Stomach smooth muscle (tissue), 2 donors: Measurements from ENCODE around the gene KPTN.

Experiments used
- H3K27ac ChIP-seq: one replicate; pipeline ENCODE4 v1.7.0; 2013; ENCODE audit warnings: mild to moderate bottlenecking, low read length, inconsistent platforms
- H3K27me3 ChIP-seq, 2 donors: one replicate each; pipeline ENCODE4 v1.7.0; 2013; ENCODE audit warnings: low read length in 2 of 2; ENCODE audit not compliant: insufficient read depth in 2 of 2, control insufficient read depth in 1 of 2
- H3K36me3 ChIP-seq, 2 donors: one replicate each; pipeline ENCODE4 v1.7.0; 2013; ENCODE audit warnings: low read length in 2 of 2; ENCODE audit not compliant: control insufficient read depth in 2 of 2, insufficient read depth in 2 of 2
- H3K4me1 ChIP-seq: one replicate; pipeline ENCODE4 v1.7.0; 2013; ENCODE audit warnings: low read length; ENCODE audit not compliant: control insufficient read depth, insufficient read depth
- H3K4me3 ChIP-seq, 2 donors: one replicate each; pipeline ENCODE4 v1.7.0; 2013; ENCODE audit warnings: low read length in 2 of 2
- H3K9ac ChIP-seq, 2 donors: one replicate each; pipeline ENCODE4 v1.7.0; 2013; ENCODE audit warnings: low read length in 2 of 2, mild to moderate bottlenecking in 1 of 2
- H3K9me3 ChIP-seq, 2 donors: one replicate each; pipeline ENCODE4 v1.7.0; 2013; ENCODE audit warnings: low read length in 2 of 2; ENCODE audit not compliant: control insufficient read depth in 2 of 2
- donor health status: healthy.
- donor health status: Pancreatic carcinoma.

KPTN gene

DNA sequence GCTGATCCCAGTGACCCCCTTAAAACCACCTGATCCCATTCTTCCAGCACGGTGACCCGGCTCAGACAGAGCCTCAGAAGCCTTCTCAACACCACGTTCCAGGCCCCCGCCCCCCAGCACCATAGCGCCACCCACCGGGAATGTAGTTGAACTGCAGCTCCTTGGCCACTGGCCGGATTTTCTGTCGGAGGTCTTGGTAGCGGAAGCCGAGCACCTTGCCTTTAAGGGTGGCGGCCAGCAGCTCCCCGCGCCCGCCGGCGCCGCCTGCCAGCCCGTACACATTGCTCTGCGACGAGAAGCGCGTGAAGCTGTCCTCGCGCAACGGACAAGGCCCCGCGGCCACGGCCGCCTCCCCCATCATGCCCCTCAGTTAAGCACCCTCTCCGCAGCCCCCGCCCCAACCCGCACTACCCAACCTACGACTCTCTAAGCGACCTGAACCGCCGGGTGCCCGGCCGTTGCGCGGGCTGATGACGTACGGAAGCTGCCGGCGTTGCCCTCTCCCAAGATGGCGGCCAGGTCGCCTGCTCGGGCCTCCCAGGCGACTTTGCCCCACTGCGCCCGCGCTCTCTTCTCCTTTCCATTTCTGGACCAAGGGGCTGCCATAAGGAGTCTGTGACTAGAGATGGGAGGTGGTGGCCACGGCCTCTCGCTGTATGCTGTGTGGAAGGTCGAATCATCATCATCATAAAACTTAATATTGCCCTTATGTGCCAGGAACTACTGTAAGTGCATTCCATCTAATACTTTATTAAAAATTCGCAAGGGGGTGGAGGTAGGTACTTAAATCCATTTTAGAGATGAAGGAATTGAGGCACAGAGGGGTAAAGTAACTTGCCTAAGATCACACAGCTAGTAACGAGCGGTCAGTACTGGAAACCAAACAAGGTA, at the start of gene KPTN:
Gene KPTN, minus strand, starts transcription at position 420 of the 891 bp plus-strand sequence. Its CDS starts 59 bp downstream, at position 361.
- Histone ChIP-seq H3K36me3 (peaks cover 10 to 13% of the 10 kb centered on the region in 2 donors), H3K9ac (peak within 1 kb of the TSS; percentile 87 to 90), H3K27me3 (no peaks in the 10 kb centered on the region), H3K4me3 (peak within 1 kb of the TSS; percentile 86 to 88), H3K4me1 (peaks cover 14% of the 10 kb centered on the region), H3K27ac (peak within 1 kb of the TSS; percentile 91), H3K9me3 (no peaks in the 10 kb centered on the region)

GRCh38 chr19:47531640-47532387, 47.8 kb upstream of the KPTN start:
- Histone ChIP-seq H3K4me1 (no peaks in the 10 kb centered on the region), H3K27ac (no peak overlapping the region), H3K36me3 (no peaks in the 10 kb centered on the region), H3K9me3 (no peaks in the 10 kb centered on the region), H3K27me3 (no peaks in the 10 kb centered on the region), H3K4me3 (no peak overlapping the region), H3K9ac (no peak overlapping the region)

GRCh38 chr19:47529018-47529742, 45.2 kb upstream of the KPTN start:
- H3K9me3 ChIP-seq: no peaks in the 10 kb centered on the region

GRCh38 chr19:47526798-47527197, 42.8 kb upstream of the KPTN start:
- peaks cover 6% of the 10 kb centered on the region for H3K4me1 ChIP-seq
- peaks cover 0 to 2% of the 10 kb centered on the region in 2 donors for H3K27me3 ChIP-seq
- no peak overlapping the region for H3K27ac ChIP-seq
- no peaks in the 10 kb centered on the region for H3K36me3 ChIP-seq
- H3K4me3 ChIP-seq: no peak overlapping the region
- H3K9me3 ChIP-seq: no peaks in the 10 kb centered on the region
- H3K9ac ChIP-seq: no peak overlapping the region

More at GRCh38 chr19:47529018-47529742, 45.2 kb upstream of the KPTN start:
- no peak overlapping the region for H3K4me3 ChIP-seq
- H3K27ac ChIP-seq: no peak overlapping the region
- no peaks in the 10 kb centered on the region for H3K27me3 ChIP-seq
- H3K9ac ChIP-seq: no peak overlapping the region
- H3K4me1 ChIP-seq: no peaks in the 10 kb centered on the region
- no peaks in the 10 kb centered on the region for H3K36me3 ChIP-seq

GRCh38 chr19:47523473-47523872, 39.5 kb upstream of the KPTN start:
- no peaks in the 10 kb centered on the region for H3K36me3 ChIP-seq
- H3K9me3 ChIP-seq: no peaks in the 10 kb centered on the region
- peaks cover 10% of the 10 kb centered on the region for H3K4me1 ChIP-seq
- no peak overlapping the region for H3K27ac ChIP-seq
- H3K27me3 ChIP-seq: peaks cover 0 to 4% of the 10 kb centered on the region in 2 donors
- no peak overlapping the region for H3K9ac ChIP-seq
- no peak overlapping the region for H3K4me3 ChIP-seq

DNA sequence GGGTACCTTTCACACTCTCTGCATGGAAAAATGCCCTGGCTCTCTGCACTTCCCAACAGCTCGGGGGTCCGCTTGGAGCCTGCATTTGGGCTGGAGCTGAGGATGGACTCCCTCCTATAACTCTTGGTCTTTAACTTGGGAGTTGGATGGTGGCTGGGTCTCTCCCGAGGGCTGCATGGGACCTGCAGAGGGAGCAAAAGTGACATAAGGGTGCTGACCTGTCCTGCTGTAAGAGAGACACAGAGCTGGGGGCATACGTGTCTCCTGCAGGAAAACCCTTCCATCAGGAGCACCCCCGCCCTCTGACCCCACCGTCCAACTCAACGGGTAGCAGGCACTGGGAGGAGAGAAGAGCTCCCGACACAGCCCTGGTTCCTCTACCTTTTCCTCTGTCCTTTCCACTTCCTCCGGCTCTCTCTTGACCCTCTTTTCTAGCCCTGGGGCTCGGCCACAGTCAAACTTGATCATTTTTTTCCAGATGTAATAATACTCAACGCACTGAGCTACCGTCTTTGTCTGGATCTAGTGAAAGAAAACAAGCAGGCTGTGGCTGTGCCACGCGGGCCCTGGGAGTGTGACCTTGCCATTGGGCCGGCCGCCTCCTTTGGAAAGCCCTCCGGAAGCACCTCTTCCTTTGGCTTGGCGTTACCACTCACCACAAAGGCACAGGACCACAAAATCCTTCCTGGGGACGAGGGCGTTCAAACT, 37.6 kb upstream of the KPTN start:
- H3K36me3 ChIP-seq: no peaks in the 10 kb centered on the region
- peak overlapping the region in 1 of 2 donors; percentile 15 for H3K9ac ChIP-seq
- H3K27me3 ChIP-seq: peaks cover 0 to 4% of the 10 kb centered on the region in 2 donors
- H3K9me3 ChIP-seq: no peaks in the 10 kb centered on the region
- H3K27ac ChIP-seq: no peak overlapping the region
- no peak overlapping the region for H3K4me3 ChIP-seq
- H3K4me1 ChIP-seq: peaks cover 10% of the 10 kb centered on the region

GRCh38 chr19:47520839-47521238, 36.8 kb upstream of the KPTN start:
- H3K9ac ChIP-seq: no peak overlapping the region

DNA sequence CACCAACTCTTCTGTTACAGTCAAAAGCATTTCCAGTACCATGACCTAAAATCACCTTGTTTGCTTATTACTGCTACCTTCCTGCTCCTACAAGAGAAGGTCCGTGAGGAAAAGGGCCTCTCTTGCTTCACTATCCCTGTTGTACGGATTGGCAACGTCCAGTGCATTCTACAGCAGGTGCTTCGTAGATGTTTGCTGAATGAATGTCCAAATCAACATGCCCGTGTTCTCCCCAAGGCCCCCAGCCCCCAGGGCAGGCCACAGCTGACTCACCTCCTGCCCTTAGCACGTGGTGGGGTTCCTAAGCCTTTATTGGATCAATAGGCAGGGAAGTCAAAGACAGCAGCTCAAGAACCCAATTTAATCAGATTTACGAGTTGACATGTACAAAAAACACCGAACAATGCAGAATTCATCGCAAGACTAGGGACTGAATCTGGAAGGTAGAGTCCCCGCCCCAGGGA, 36.4 kb upstream of the KPTN start:
- no peak overlapping the region for H3K4me3 ChIP-seq
- peaks cover 17% of the 10 kb centered on the region for H3K4me1 ChIP-seq
- H3K9ac ChIP-seq: no peak overlapping the region
- H3K9me3 ChIP-seq: no peaks in the 10 kb centered on the region
- no peaks in the 10 kb centered on the region for H3K36me3 ChIP-seq
- peaks cover 0 to 4% of the 10 kb centered on the region in 2 donors for H3K27me3 ChIP-seq
- no peak overlapping the region for H3K27ac ChIP-seq

More at GRCh38 chr19:47520839-47521238, 36.8 kb upstream of the KPTN start:
- H3K27ac ChIP-seq: no peak overlapping the region
- no peaks in the 10 kb centered on the region for H3K9me3 ChIP-seq
- no peaks in the 10 kb centered on the region for H3K36me3 ChIP-seq
- peaks cover 0 to 4% of the 10 kb centered on the region in 2 donors for H3K27me3 ChIP-seq
- no peak overlapping the region for H3K4me3 ChIP-seq
- peaks cover 13% of the 10 kb centered on the region for H3K4me1 ChIP-seq

- Histone ChIP-seq H3K27me3 (peaks cover 0 to 4% of the 10 kb centered on the region in 2 donors), H3K4me1 (peaks cover 24% of the 10 kb centered on the region), H3K27ac (no peak overlapping the region), H3K9me3 (no peaks in the 10 kb centered on the region), H3K4me3 (no peak overlapping the region), H3K9ac (no peak overlapping the region), H3K36me3 (peaks cover 0 to 2% of the 10 kb centered on the region in 2 donors)
Measured at GRCh38 chr19:47518854-47519253, 34.8 kb upstream of the KPTN start.

GRCh38 chr19:47518139-47518538, 34.1 kb upstream of the KPTN start:
- Histone ChIP-seq H3K9me3 (no peaks in the 10 kb centered on the region), H3K27me3 (peaks cover 0 to 2% of the 10 kb centered on the region in 2 donors), H3K9ac (no peak overlapping the region), H3K4me3 (no peak overlapping the region), H3K4me1 (peaks cover 31% of the 10 kb centered on the region), H3K27ac (no peak overlapping the region), H3K36me3 (peaks cover 0 to 2% of the 10 kb centered on the region in 2 donors)
